ENCODE measurements around the gene ITGB1. TPM values are rescaled to one million over a fixed set of nuclear protein-coding genes. Genes with fewer than 3 reads are reported as not detected.

ITGB1 gene
- total and polyA plus RNA-seq, 9 of the 15 experiments (the other 6 are each of a cell fraction or from before 2014, with no cell fraction given) = 40.2 to 194 (median 155) TPM

DNA sequence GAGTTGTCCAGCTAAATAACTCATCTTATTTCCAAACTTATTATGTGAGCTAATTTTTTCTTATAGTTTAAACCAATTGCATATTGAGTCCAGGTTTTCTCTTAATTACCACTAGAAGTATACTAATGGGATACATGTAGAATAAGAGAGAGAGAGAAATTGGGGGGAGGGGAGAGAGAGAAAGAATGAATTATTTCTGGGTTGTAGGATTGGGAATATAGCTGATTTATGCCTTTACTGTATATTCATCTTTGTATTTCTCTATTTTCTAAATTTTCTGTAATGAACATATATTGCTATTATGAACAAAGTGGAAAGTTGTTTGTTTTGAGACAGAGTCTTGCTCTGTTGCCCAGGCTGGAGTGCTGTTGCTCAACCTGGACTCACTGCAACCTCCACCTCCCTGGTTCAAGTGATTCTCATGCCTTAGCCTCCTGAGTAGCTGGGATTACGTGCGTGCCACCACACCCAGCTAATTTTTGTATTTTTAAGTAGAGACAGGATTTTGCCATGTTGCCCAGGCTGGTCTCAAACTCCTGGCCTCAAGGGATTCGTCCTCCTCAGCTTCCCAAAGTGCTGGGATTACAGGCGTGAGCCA, 26.1 kb upstream of the ITGB1 start:
- no peaks in the 10 kb centered on the region for H3K36me3 ChIP-seq (ENCODE audit: control insufficient read depth, insufficient read depth, low read length)
- POLR2A ChIA-PET = interaction anchor here (0.6 to 1.8 kb wide), 4 partner anchors 27 to 1668 kb away, joined by 3 to 4 read pairs (median 4); no protein-coding TSS in a partner anchor
- no peak for FAIRE-seq

More for the DNA sequence above, 26.1 kb upstream of the ITGB1 start:
- in situ Hi-C loops (cut with MboI) = no loop called here
- Histone ChIP-seq H4K20me1 (replicated peaks; ENCODE audit: control insufficient read depth, insufficient read depth, low read length) (no peaks in the 10 kb centered on the region), H3K79me2 (ENCODE audit: control insufficient read depth, insufficient read depth, low read length) (no peaks in the 10 kb centered on the region), H3K27ac (ENCODE audit: extremely low read depth, low read depth, low read length) (no peak overlapping the region), H3K27me3 (ENCODE audit: control insufficient read depth in 2 of 2, insufficient read depth in 2 of 2, low read length in 2 of 2) (no peaks in the 10 kb centered on the region), H3K9me3 (replicated peaks; ENCODE audit: control insufficient read depth, insufficient read depth, low read depth, low read length) (no peaks in the 10 kb centered on the region), H3K9me1 (ENCODE audit: control insufficient read depth, insufficient read depth, low read length) (no peaks in the 10 kb centered on the region), H3K4me1 (replicated peaks in 1 of 2; ENCODE audit: control insufficient read depth in 2 of 2, insufficient read depth in 2 of 2, low read length in 2 of 2) (peaks cover 22 to 38% of the 10 kb centered on the region in 2 experiments), H3K9ac (ENCODE audit: insufficient read depth in 1 of 2, low read depth in 2 of 2, low read length in 2 of 2) (no peak overlapping the region), H2AFZ (ENCODE audit: low read depth, low read length) (no peak overlapping the region), H3K4me2 (ENCODE audit: insufficient read depth, low read length) (no peak overlapping the region), H3K4me3 (no peak overlapping the region)
- ATAC-seq (no peak), DNase-seq (ENCODE audit: extremely low read depth in 1 of 4, low spot score in 3 of 4) (no peak)
- CTCF ChIA-PET (ENCODE audit: low intra/inter-chr PET ratio) = no interaction called here
- BruUV-seq (replicated peaks) = no TSS peak
- 87% methylated on average over 4 of the region's 4 CpGs for WGBS (ENCODE audit: insufficient coverage, low coverage, missing lambda C conversion rate)
- intact Hi-C loops (cut with micrococcal nuclease) = no loop called here
- TF ChIP-seq, protein P1, sequence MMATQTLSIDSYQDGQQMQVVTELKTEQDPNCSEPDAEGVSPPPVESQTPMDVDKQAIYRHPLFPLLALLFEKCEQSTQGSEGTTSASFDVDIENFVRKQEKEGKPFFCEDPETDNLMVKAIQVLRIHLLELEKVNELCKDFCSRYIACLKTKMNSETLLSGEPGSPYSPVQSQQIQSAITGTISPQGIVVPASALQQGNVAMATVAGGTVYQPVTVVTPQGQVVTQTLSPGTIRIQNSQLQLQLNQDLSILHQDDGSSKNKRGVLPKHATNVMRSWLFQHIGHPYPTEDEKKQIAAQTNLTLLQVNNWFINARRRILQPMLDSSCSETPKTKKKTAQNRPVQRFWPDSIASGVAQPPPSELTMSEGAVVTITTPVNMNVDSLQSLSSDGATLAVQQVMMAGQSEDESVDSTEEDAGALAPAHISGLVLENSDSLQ (IDR thresholded peaks at IDR 0.05) = no peak
- TF ChIP-seq ZNF347 (CRISPR knock-in tag; IDR thresholded peaks at IDR 0.05; ENCODE audit: low read depth) (no peak), ZNF224 (CRISPR knock-in tag; IDR thresholded peaks at IDR 0.05) (no peak)
- TF ChIP-seq, protein P2, sequence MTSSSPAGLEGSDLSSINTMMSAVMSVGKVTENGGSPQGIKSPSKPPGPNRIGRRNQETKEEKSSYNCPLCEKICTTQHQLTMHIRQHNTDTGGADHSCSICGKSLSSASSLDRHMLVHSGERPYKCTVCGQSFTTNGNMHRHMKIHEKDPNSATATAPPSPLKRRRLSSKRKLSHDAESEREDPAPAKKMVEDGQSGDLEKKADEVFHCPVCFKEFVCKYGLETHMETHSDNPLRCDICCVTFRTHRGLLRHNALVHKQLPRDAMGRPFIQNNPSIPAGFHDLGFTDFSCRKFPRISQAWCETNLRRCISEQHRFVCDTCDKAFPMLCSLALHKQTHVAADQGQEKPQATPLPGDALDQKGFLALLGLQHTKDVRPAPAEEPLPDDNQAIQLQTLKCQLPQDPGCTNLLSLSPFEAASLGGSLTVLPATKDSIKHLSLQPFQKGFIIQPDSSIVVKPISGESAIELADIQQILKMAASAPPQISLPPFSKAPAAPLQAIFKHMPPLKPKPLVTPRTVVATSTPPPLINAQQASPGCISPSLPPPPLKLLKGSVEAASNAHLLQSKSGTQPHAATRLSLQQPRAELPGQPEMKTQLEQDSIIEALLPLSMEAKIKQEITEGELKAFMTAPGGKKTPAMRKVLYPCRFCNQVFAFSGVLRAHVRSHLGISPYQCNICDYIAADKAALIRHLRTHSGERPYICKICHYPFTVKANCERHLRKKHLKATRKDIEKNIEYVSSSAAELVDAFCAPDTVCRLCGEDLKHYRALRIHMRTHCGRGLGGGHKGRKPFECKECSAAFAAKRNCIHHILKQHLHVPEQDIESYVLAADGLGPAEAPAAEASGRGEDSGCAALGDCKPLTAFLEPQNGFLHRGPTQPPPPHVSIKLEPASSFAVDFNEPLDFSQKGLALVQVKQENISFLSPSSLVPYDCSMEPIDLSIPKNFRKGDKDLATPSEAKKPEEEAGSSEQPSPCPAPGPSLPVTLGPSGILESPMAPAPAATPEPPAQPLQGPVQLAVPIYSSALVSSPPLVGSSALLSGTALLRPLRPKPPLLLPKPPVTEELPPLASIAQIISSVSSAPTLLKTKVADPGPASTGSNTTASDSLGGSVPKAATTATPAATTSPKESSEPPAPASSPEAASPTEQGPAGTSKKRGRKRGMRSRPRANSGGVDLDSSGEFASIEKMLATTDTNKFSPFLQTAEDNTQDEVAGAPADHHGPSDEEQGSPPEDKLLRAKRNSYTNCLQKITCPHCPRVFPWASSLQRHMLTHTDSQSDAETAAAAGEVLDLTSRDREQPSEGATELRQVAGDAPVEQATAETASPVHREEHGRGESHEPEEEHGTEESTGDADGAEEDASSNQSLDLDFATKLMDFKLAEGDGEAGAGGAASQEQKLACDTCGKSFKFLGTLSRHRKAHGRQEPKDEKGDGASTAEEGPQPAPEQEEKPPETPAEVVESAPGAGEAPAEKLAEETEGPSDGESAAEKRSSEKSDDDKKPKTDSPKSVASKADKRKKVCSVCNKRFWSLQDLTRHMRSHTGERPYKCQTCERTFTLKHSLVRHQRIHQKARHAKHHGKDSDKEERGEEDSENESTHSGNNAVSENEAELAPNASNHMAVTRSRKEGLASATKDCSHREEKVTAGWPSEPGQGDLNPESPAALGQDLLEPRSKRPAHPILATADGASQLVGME (CRISPR knock-in tag; IDR thresholded peaks at IDR 0.05) = no peak
